Activated CD4-positive, alpha-beta T cell treated with anti-CD3 and anti-CD28 coated beads, Interleukin-2, amount 50 U/mL, for 4 hours (primary cell): ENCODE results near the gene SRGAP1.

Experiments used
- DNase-seq, 2 experiments: peaks; one replicate each; pipeline ENCODE4 v3.0.0-alpha.2; 2020

Gene SRGAP1

DNA sequence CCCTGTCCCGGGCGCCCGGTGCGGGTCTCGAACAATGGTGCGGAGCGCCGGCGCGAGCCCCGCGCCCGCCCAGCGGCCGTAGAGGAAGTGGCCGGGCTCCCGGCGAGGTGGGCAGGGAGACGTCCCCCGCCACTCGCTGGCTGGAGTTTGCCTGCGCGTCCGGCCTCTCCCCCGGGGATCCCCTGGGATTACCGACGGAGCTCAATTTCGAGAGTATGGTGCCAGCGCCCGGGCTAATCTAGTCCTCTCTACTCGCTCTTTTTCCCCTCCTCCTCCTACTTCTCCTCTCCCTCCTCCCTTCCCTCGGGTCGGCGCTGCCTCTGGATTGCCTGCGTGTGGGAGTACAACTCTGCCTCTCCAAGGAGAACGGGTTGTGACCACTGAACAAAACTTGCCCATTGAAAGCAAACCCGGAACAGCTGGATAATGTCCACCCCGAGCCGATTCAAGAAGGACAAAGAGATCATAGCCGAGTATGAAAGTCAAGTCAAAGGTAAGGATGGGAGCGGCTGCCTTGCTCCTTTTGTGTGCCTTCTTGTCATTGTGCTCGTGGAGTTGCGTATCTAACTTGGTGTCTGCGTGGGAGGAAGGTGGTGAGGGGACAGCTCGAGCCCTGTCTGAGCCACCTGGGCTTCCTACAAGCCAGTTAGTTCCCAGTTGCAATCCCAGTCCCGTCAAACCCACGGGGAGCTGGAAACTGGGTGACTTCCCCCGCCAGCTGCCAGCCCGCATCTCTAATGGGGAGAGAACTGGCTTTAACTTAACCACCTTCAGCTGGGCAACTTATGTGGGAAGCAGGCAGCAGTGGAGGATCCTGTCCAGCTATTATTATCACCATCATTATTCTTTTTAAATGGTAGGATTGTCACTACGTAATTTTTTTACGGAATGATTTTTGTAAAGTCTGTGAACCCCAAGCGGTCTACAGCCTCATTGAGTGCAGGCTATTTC is at the start of gene SRGAP1:
SRGAP1 (plus strand) TSS at position 310 of the 951 bp plus-strand sequence; CDS start at position 427, 117 bp downstream.
- no peak for DNase-seq

DNA sequence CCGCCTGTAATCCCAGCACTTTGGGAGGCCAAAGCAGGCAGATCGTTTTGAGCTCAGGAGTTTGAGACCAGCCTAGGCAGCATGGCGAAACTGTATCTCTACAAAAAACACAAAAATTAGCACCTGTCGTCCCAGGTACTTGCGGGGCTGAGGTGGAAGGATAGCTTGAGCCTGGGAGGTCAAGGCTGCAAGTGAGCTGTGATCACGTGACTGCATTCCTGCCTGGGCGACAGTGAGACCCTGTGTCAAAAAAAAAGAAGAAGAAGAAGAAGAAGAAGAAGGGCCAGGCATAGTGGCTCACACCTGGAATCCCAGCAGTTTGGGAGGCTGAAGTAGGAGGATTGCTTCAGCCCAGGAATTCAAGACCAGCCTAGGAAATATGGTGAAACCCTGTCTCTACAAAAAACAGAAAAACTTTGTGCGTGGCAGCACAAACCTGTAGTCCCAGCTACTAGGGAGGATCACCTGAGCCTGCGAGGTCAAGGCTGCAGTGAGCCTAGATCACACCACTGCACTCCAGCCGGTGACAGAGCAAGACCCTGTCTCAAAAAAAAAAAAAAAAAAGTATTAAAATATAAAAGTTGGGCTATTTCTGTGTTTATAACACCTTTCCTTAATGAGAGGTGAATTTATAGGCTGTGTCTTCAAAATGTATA is 49.3 kb upstream of the SRGAP1 start:
- no peak for DNase-seq

GRCh38 chr12:63795944-63796343 is 48.6 kb upstream of the SRGAP1 start:
- DNase-seq, result no peak

GRCh38 chr12:63802012-63802608 is 42.4 kb upstream of the SRGAP1 start:
- DNase-seq, result no peak

DNA sequence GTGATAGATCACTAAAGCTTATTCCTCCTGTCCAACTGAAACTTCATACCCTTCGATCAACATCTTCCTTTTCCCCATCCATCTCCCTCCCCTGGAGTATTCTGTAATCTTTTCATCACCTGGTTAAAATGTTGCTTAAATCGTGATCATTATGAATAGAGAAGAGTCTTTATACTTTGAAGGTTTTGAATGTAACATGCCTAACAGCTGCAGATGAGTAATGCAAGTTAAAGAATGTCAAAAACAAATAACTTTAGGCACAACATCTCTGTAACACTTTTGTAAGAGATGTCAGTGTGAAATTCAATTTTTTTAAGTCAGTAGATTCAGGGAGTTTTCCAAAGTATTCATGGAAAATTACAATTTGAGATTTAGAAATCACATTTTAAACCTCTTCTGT is 39.8 kb upstream of the SRGAP1 start:
- DNase-seq, result no peak

DNA sequence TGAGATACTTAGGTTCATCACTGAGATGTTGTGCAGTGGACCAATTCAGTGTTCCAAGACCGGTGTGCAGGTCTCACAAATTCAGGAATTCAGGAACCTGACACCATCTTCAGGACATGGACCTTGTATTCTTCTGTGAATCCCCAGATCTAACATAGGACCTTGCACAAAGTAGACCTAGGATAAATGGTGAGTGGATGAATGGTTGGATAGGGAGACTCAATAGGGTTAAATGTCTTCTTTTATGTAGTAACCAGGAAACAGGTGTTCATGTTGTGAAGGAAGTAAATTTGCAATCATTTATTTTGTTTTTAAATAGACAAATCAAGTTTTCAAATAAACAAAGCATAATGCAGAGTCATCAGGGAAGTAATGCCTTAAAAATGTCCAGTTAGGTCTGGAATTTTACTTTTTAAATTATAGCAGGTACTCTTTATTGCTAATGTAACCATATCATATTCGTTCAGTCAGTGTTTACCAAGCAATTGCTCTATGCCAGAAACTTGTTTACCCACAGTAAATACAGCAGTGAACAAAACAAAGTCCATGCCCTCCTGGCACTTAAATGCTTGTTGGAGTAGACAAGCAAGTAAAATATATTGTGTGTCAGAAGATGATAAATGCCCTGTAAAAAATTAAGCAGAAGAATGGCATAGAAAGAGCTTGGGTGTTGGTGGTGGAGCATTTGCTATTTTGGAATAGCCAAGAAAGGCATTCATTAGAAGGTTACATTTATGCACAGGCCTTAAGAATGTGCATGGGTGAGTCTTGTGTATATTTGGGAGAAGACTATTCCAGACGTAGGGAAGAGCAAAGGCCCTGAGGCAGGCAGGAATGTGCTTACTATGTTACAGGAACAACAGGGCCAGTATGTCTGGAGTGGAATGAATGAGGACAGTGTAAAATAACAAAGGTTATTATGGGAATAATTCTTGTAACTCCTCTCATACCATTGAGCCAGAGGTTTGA is 38.5 kb upstream of the SRGAP1 start:
- no peak for DNase-seq

- no peak for DNase-seq
Observed at GRCh38 chr12:63808631-63809030, 35.9 kb upstream of the SRGAP1 start.

- DNase-seq, result no peak
Observed at GRCh38 chr12:63809566-63809965, 34.9 kb upstream of the SRGAP1 start.

DNA sequence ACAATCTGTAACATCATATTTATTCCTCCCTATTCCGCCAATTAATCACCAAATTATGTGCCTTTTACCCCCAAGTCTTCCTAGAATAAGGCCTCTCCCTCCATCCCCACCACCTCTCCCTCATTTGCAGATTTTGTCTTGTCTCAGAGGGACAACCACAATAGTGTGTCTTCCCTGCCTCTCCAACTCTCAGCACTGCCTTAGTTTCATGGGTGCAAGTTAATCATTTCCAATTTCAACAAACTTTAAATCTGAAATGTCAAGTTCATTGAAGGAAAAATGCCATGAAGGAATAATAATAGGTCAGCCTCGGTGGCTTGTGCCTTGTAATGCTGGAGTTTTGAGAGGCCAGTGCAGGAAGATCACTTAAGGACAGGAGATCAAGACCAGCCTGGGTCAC is 33.2 kb upstream of the SRGAP1 start:
- no peak for DNase-seq

- DNase-seq, result no peak
Observed at GRCh38 chr12:63811755-63812154, 32.7 kb upstream of the SRGAP1 start.

GRCh38 chr12:63814146-63814772 is 30.2 kb upstream of the SRGAP1 start:
- no peak for DNase-seq

DNA sequence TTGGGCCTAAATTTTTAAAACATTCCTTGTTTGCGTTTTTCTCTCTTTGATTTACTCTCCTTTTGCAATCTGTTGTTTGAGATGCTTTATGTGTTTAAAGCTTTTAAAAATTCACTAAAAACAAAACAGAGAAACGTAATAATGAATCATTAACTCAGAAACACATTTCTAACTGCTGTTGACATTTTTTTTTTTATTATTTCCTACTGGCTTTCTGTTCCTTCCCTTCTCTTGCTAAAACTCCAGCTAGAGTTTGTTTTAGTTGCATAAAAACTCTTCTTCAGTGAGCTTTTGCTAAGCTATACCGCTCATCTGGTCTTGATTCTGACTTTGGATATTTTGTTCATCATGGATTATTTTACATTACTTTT is 29.0 kb upstream of the SRGAP1 start:
- DNase-seq, result no peak

DNA sequence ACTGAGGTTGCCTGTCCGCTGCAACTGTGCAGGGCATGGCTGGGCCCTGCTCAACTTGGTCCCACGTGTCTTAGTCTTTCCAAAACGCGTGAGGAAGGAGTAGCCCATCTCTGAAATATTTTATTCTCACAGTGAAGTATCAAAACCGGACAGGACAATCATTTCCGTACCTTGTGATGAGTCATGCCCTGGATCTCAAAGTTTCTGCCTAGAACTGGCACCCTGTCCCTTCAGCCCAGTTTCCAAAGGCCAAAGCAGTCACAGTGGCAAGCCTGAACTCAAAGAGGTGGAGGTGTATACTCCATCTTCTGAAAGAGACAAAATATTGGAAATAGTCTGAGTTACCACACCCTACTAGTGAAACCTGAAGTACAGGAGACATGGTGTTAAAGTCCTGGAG is 28.5 kb upstream of the SRGAP1 start:
- no peak for DNase-seq

GRCh38 chr12:63820427-63820826 is 24.1 kb upstream of the SRGAP1 start:
- no peak for DNase-seq

DNA sequence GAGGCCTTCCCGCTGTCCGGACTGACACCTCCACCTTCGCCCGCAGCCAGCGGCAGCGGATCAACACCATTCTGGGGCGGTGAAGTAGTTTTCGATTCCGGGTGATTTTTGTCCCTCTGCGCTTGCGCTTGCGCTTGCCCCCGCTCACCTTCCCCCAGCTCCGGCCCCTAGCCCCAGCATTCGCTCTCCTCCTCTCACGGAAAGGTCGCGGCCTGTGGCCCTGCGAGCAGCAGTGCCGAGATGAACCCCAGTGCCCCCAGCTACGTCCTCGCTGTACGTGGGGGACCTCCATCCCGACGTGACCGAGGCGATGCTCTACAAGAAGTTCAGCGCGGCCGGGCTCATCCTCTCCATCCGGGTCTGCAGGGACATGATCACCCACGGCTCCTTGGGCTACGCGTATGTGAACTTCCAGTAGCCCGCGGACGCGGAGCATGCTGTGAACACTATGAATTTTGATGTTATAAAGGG is 22.7 kb upstream of the SRGAP1 start:
- DNase-seq, result no peak

GRCh38 chr12:63822352-63822751 is 22.1 kb upstream of the SRGAP1 start:
- no peak for DNase-seq

- no peak for DNase-seq
Observed at GRCh38 chr12:63823040-63823439, 21.5 kb upstream of the SRGAP1 start.

GRCh38 chr12:63826006-63826585 is 18.4 kb upstream of the SRGAP1 start:
- no peak for DNase-seq

DNA sequence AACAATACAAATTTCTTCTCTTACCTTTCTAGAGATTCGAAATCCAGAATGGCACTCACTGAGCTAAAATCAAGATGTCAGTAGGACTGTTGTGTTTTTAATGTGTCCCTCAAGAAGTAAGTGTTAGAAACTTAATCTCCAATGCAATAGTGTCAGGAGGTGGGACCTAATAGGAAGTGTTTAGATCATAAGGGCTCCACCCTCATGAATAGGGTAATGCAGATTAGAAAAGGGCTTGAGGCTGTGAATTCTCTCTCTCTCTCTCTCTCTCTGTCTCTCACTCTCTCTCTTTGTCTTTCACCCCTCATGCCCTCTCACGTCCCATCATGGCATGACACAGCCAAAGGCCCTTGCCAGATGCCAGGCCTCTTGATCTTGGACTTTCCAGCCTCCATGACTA is 15.6 kb upstream of the SRGAP1 start:
- DNase-seq, result no peak

- DNase-seq, result no peak
Observed at GRCh38 chr12:63836046-63836445, 8.5 kb upstream of the SRGAP1 start.

GRCh38 chr12:63836936-63837335 is 7.6 kb upstream of the SRGAP1 start:
- DNase-seq, result no peak

- DNase-seq, result no peak
Observed at GRCh38 chr12:63838411-63838810, 6.1 kb upstream of the SRGAP1 start.
